HG03565 (cell line): ENCODE measurements around the gene DLGAP1.
"Not testable (repeated sequence)": the region's sequence is repeated elsewhere in the genome, so short reads cannot be mapped to it uniquely, and the experiment has no call there.

Source experiments
- ATAC-seq: cut with Tn5 transposase; IDR thresholded peaks from one replicate; pipeline ENCODE4 v1.9.1; 2021; ENCODE audit warnings: mild to moderate bottlenecking, moderate library complexity; ENCODE audit not compliant: unreplicated experiment

The DLGAP1 gene

GRCh38 chr18:3619746-3620145 lies 835.4 kb downstream of the DLGAP1 start:
- ATAC-seq, result no peak

- no peak for ATAC-seq
Observed at GRCh38 chr18:3619222-3619621, 835.9 kb downstream of the DLGAP1 start.

GRCh38 chr18:3616744-3617143 lies 838.4 kb downstream of the DLGAP1 start:
- ATAC-seq, result no peak

GRCh38 chr18:3616142-3616541 lies 839.0 kb downstream of the DLGAP1 start:
- ATAC-seq, result no peak

GRCh38 chr18:3615374-3615985 lies 839.6 kb downstream of the DLGAP1 start:
- ATAC-seq, result no peak

GRCh38 chr18:3612315-3612714 lies 842.8 kb downstream of the DLGAP1 start:
- no peak for ATAC-seq

- ATAC-seq, result no peak
Observed at GRCh38 chr18:3611313-3612090, 843.6 kb downstream of the DLGAP1 start.

GRCh38 chr18:3610813-3611212 lies 844.3 kb downstream of the DLGAP1 start:
- no peak for ATAC-seq

- ATAC-seq, result no peak
Observed at GRCh38 chr18:3610188-3610708, 844.9 kb downstream of the DLGAP1 start.

GRCh38 chr18:3608488-3608887 lies 846.6 kb downstream of the DLGAP1 start:
- no peak for ATAC-seq

GRCh38 chr18:3608099-3608453 lies 847.0 kb downstream of the DLGAP1 start:
- not testable (repeated sequence) for ATAC-seq

GRCh38 chr18:3607309-3608098 lies 847.6 kb downstream of the DLGAP1 start:
- no peak for ATAC-seq

GRCh38 chr18:3606863-3607262 lies 848.2 kb downstream of the DLGAP1 start:
- not testable (repeated sequence) for ATAC-seq

- no peak for ATAC-seq
Observed at GRCh38 chr18:3605954-3606443, 849.1 kb downstream of the DLGAP1 start.

GRCh38 chr18:3605486-3605952 lies 849.6 kb downstream of the DLGAP1 start:
- ATAC-seq, result no peak

- peak; percentile 94 for ATAC-seq
Observed at GRCh38 chr18:3604498-3605408, 850.4 kb downstream of the DLGAP1 start.

- ATAC-seq, result no peak
Observed at GRCh38 chr18:3604235-3604497, 850.9 kb downstream of the DLGAP1 start.

GRCh38 chr18:3603421-3604234 lies 851.5 kb downstream of the DLGAP1 start:
- no peak for ATAC-seq

GRCh38 chr18:3601106-3601755 lies 853.9 kb downstream of the DLGAP1 start:
- not testable (repeated sequence) for ATAC-seq
